Measurements from ENCODE around the gene TARBP2. TPM values are rescaled to one million over a fixed set of nuclear protein-coding genes. Genes with fewer than 3 reads are reported as not detected.
"Not testable (repeated sequence)": the region's sequence is repeated elsewhere in the genome, so short reads cannot be mapped to it uniquely, and the experiment has no call there.

Gene TARBP2
- total RNA-seq, 2 donors from 2014 or later = 12.8 to 16.8 TPM

GRCh38 chr12:53532524-53533445 lies 31.7 kb downstream of the TARBP2 start:
- intact Hi-C loops (cut with DNase I) = no loop called here
- no peak for DNase-seq (ENCODE audit: low spot score)

- intact Hi-C loops (cut with DNase I) = no loop called here
- DNase-seq (ENCODE audit: low spot score) = no peak
These were observed 32.4 kb downstream of the TARBP2 start for GRCh38 chr12:53533471-53533870.

DNA sequence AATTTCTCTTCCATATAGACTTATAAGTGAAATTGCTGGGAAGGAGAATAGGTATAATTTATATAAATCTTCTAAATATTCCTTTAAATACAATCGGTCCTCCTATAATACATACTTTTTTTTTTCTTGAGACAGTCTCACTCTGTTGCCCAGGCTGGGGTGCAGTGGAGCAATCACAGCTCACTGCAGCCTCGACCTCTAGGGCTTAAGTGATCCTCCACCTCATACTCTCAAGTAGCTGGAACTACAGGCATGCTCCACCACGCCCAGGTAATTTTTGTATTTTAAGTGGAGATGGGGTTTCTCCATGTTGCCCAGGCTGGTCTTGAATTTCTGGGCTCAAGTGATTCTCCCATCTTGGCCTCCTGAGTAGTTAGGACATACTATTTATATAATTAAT lies 35.9 kb downstream of the TARBP2 start:
- intact Hi-C loops (cut with DNase I) = no loop called here
- DNase-seq (ENCODE audit: low spot score) = no peak

- intact Hi-C loops (cut with DNase I) = no loop called here
- DNase-seq (ENCODE audit: low spot score) = no peak
These were observed 37.2 kb downstream of the TARBP2 start for GRCh38 chr12:53538209-53538689.

GRCh38 chr12:53539526-53539925 lies 38.4 kb downstream of the TARBP2 start:
- DNase-seq (ENCODE audit: low spot score) = no peak
- intact Hi-C loops (cut with DNase I) = no loop called here

GRCh38 chr12:53543539-53543938 lies 42.5 kb downstream of the TARBP2 start:
- DNase-seq (ENCODE audit: low spot score) = no peak
- intact Hi-C loops (cut with DNase I) = loop anchor here (1.0 to 10.0 kb wide), 3 partner anchors 30 to 201 kb away; partner anchors contain the start of gene ATP5MC2 (in 1 of the 2)

- DNase-seq (ENCODE audit: low spot score) = not testable (repeated sequence)
- intact Hi-C loops (cut with DNase I) = loop anchor here in 1 of 2 donors (5.0 to 10.0 kb wide), 2 partner anchors 124 to 196 kb away; no protein-coding TSS in a partner anchor
These were observed 47.3 kb downstream of the TARBP2 start for GRCh38 chr12:53548354-53548753.

DNA sequence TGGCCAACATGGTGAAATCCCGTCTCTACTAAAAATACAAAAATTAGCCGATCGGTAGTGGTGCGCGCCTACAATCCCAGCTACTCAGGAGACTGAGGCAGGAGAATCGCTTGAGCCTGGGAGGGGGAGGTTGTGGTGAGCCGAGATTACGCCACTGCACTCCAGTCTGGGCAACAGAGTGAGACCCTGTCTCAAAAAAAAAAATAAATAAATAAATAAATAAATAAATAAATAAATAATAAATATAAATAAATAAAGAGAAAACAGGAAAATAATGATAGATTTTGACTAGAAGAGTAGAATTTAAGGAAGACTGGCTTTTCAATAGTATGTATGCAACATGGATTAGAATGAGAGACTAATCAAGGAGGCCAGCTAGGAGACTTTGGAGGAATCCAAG lies 49.0 kb downstream of the TARBP2 start:
- DNase-seq (ENCODE audit: low spot score); intact Hi-C loops (cut with DNase I): not testable (repeated sequence)

GRCh38 chr12:53550595-53550994 lies 49.5 kb downstream of the TARBP2 start:
- intact Hi-C loops (cut with DNase I) = no loop called here
- no peak for DNase-seq (ENCODE audit: low spot score)

DNA sequence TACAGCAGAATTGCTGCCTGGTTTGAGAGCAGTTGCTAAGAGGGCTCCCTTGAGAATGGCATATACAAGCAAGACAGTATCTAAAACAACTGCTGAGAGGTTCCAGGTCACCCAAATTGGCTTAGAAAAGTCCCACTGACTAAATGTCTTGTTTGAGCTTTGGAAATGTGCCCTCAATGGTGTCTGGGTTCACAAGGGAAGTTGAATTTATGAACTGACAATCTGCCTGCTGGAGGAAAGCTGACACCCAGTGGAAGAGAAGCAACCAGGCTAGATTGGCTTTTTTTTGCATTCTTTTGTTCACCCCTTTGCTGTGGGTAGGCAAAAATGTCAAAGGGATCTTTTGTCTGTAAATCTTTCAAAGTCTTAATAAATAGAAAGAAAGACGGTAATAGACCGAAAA lies 50.8 kb downstream of the TARBP2 start:
- no peak for DNase-seq (ENCODE audit: low spot score)
- intact Hi-C loops (cut with DNase I) = no loop called here

DNA sequence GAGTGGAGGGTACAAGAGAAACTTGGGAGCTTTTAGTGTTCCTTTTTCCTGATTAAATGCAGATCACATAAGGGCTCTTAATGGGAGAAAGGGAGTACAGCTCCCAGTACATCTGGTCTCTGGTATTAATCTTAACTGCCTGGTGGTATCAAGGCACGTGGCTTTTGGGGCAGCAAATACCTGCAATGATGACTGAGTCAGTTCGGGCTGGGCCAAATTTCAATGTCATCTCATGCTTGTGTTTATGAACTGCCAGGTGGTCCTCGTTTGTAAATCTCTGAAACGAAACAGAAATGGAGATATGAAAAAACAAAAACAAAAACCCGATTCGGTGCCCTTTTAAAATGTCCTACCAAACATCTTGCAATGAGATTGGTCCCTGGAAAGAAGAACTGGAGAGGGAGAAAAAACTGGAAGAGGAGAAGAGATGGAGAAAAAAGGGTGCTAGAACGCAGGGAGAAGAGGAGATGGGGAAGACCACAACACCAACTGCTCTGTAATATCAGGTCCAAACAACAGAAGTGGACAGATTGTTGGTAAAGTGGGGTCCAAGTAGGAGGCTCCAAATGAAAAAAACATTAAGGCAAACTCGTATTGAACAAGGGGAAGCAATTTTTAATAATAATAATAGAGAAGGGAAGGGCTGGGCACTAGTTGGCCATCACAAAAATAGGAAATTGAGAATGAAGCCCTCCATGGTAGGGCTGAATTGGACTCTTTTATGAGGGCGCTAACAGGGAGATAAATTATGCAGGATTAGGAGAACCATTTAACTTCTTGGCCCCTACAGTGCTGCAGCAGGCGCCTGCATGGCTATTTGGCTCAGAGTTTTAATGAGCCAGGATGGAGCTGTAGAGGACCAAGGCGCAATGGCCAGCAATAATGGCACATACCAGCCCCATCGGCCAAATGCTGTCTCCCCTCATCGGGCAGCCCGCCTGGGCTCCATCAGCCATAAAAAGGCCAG lies 51.6 kb downstream of the TARBP2 start:
- intact Hi-C loops (cut with DNase I) = no loop called here
- no peak for DNase-seq (ENCODE audit: low spot score)

Other genes with a start within 250 kb of the TARBP2 start
- gene ESPL1, start 233.0 kb upstream of the TARBP2 start, total RNA-seq = 1 to 10 TPM in 1 of 2 donors, under 1 TPM in 1; 0.62 to 1.0 TPM
- gene PFDN5, start 205.7 kb upstream of the TARBP2 start, total RNA-seq = 100 to 1,000 TPM; 473 to 486 TPM
- 10 to 100 TPM; 35.6 to 37.8 TPM for gene MYG1, start 201.6 kb upstream of the TARBP2 start, total RNA-seq
- gene AAAS, start 179.7 kb upstream of the TARBP2 start, total RNA-seq = 10 to 100 TPM; 29.5 to 35.3 TPM
- gene SP7, start 164.9 kb upstream of the TARBP2 start, total RNA-seq = not detected
- gene SP1, start 121.1 kb upstream of the TARBP2 start, total RNA-seq = 10 to 100 TPM; 55.1 to 59.9 TPM
- gene AMHR2, start 77.4 kb upstream of the TARBP2 start, total RNA-seq = not detected
- gene PRR13, start 59.5 kb upstream of the TARBP2 start, total RNA-seq = 100 to 1,000 TPM in 1 of 2 donors, 10 to 100 TPM in 1; 99.1 to 102 TPM
- 100 to 1,000 TPM; 500 to 501 TPM for gene PCBP2, start 49.2 kb upstream of the TARBP2 start, total RNA-seq
- 10 to 100 TPM; 21.7 to 29.4 TPM for gene MAP3K12, start 1.8 kb upstream of the TARBP2 start, total RNA-seq
- not detected for gene NPFF, start 6.2 kb downstream of the TARBP2 start, total RNA-seq
- gene ATF7, start 125.1 kb downstream of the TARBP2 start, total RNA-seq = 10 to 100 TPM; 58.1 to 61.2 TPM
- gene ATP5MC2, start 174.8 kb downstream of the TARBP2 start, total RNA-seq = 100 to 1,000 TPM; 132 to 168 TPM
- gene CALCOCO1, start 226.2 kb downstream of the TARBP2 start, total RNA-seq = 100 to 1,000 TPM; 124 to 131 TPM

Measured in posterior vena cava (tissue), 2 donors.